Measurements from ENCODE around the gene SGK2.

SGK2 gene

GRCh38 chr20:43631598-43631997 lies 72.8 kb downstream of the SGK2 start:
- H3K9me3 ChIP-seq (ENCODE audit: insufficient read depth, low read depth, low read length) = no peaks in the 10 kb centered on the region
- WGBS = 93% methylated on average over 8 of the region's 8 CpGs
- no peaks in the 10 kb centered on the region for H3K4me1 ChIP-seq (ENCODE audit: insufficient read depth, low read length)
- H3K27ac ChIP-seq (ENCODE audit: low read depth, low read length) = no peak overlapping the region
- no peak overlapping the region for H3K4me3 ChIP-seq (ENCODE audit: low read length)
- H3K9ac ChIP-seq (ENCODE audit: low read depth, low read length) = no peak overlapping the region
- peaks cover 50% of the 10 kb centered on the region for H3K36me3 ChIP-seq (ENCODE audit: insufficient read depth, low read length)
- no peaks in the 10 kb centered on the region for H3K27me3 ChIP-seq (ENCODE audit: insufficient read depth, low read length)
